GM12891 (cell line): ENCODE data around the gene EPB41L1.

Experiments
- POLR2AphosphoS5 ChIP-seq: IDR thresholded peaks from 2 replicates; pipeline ENCODE4 v1.6.1; 2011; ENCODE audit warnings: low read depth, low read length, control low read depth
- SPI1 ChIP-seq: IDR thresholded peaks from 2 replicates; pipeline ENCODE4 v1.6.1; 2011; ENCODE audit warnings: low read depth, low read length, control low read depth
- TAF1 ChIP-seq: IDR thresholded peaks from 2 replicates; pipeline ENCODE4 v1.6.1; 2011; ENCODE audit warnings: low read depth, low read length, control low read depth

- TF ChIP-seq TAF1: no peak
- TF ChIP-seq SPI1: no peak
- no peak for TF ChIP-seq POLR2AphosphoS5
Observed at GRCh38 chr20:36279362-36279761, 124.8 kb downstream of the EPB41L1 start.
